ENCODE results near the gene ACTR3. TPM values are rescaled to one million over a fixed set of nuclear protein-coding genes. Genes with fewer than 3 reads are reported as not detected.

The ACTR3 gene
- total and polyA plus RNA-seq, 2 of the 8 experiments (the other 6 are each of a cell fraction or from before 2014, with no cell fraction given) = 51.7 to 184 TPM

DNA sequence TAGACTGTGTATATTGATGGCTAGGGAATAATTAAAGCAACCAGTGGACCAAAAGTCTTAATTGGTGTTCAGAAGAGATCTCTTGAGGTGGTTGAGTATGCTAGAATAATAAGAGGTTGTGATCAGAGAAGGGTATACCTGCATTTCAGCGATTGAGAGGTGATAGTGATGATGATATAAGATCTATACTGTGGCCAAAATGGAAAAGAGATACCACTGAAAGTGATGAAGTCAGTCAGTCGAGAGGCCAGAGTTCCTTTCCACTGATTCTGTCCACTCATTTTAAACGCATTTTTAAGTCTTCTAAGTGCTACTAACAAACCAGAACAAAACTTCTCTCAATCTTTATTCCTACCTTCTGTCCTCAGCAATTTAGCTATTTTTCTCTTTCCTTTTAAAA, 32.9 kb downstream of the ACTR3 start:
- H3K79me1 ChIP-seq (ENCODE audit: low read depth, low read length) = no peaks in the 10 kb centered on the region
- no peak overlapping the region for H4K5ac ChIP-seq (ENCODE audit: insufficient read length, low read depth, low read length)
- 89% methylated on average over 3 of the region's 3 CpGs; no CpG with 5 or more reads in 1 of the 2 experiments for WGBS, 2 experiments (ENCODE audit: extremely low coverage in 1 of 2, insufficient coverage in 1 of 2, insufficient read length in 1 of 2, insufficient replicate concordance in 2 of 2, low coverage in 1 of 2, low lambda C conversion rate in 2 of 2, missing lambda C conversion rate in 1 of 2)
- no peak overlapping the region for H3K18ac ChIP-seq (ENCODE audit: extremely low read depth, low read length)
- no peak overlapping the region for H3K4me2 ChIP-seq (ENCODE audit: insufficient read depth in 1 of 2, low read depth in 2 of 2, low read length in 2 of 2)
- H2BK5ac ChIP-seq (ENCODE audit: low read depth, low read length) = no peak overlapping the region
- CTCF ChIA-PET (ENCODE audit: partially characterized antibody) = no interaction called here
- no peak overlapping the region for H2BK120ac ChIP-seq (replicated peaks; ENCODE audit: low read depth, low read length)
- no peak overlapping the region for H3K14ac ChIP-seq (ENCODE audit: insufficient read length)
- DNase-seq (ENCODE audit: low read depth in 1 of 2, low spot score in 2 of 2) = no peak
- no peak overlapping the region for H3K4ac ChIP-seq (replicated peaks; ENCODE audit: insufficient read length, low read depth, low read length)
- H4K91ac ChIP-seq (replicated peaks; ENCODE audit: insufficient read length, low read length) = no peak overlapping the region
- H3K23me2 ChIP-seq (ENCODE audit: low read depth, low read length) = no peaks in the 10 kb centered on the region
- no peak overlapping the region for H3K23ac ChIP-seq (ENCODE audit: insufficient read length)
- H3K4me1 ChIP-seq (replicated peaks in 1 of 4; ENCODE audit: control insufficient read depth in 3 of 4, insufficient read depth in 4 of 4, low read length in 3 of 4) = no peaks in the 10 kb centered on the region
- no peak overlapping the region for H3K9ac ChIP-seq (replicated peaks in 1 of 4; ENCODE audit: extremely low read depth in 1 of 4, low read depth in 3 of 4, low read length in 3 of 4)
- no peaks in the 10 kb centered on the region for H3K9me3 ChIP-seq (ENCODE audit: insufficient read depth in 2 of 2, low read depth in 1 of 2, low read length in 1 of 2)
- H3K56ac ChIP-seq (replicated peaks; ENCODE audit: insufficient read length, low read depth, low read length) = no peak overlapping the region
- H2BK20ac ChIP-seq (ENCODE audit: low read length) = no peak overlapping the region
- POLR2A ChIA-PET (ENCODE audit: partially characterized antibody) = no interaction called here
- FAIRE-seq = no peak
- TF ChIP-seq KDM1A (IDR thresholded peaks at IDR 0.05; ENCODE audit: borderline replicate concordance, low read length) (no peak), CEBPB (IDR thresholded peaks at IDR 0.05; ENCODE audit: low read depth, low read length) (no peak)
- H3K36me3 ChIP-seq (ENCODE audit: control insufficient read depth in 2 of 4, insufficient read depth in 4 of 4, low read length in 3 of 4) = peaks cover 0 to 14% (median 0%) of the 10 kb centered on the region in 4 experiments; a peak in 6 of 8 replicates
- H3K4me3 ChIP-seq (ENCODE audit: extremely low read depth in 1 of 4, insufficient read depth in 2 of 4, low read depth in 3 of 4, low read length in 4 of 4) = no peak overlapping the region
- no peak overlapping the region for H2BK12ac ChIP-seq (ENCODE audit: low read depth, low read length)
- no peak overlapping the region for H3K27ac ChIP-seq (ENCODE audit: low read depth, low read length)
- no peak overlapping the region for H2AFZ ChIP-seq (ENCODE audit: low read length)
- peaks cover 0 to 31% of the 10 kb centered on the region in 2 experiments; a peak in 2 of 4 replicates for H3K79me2 ChIP-seq (ENCODE audit: control insufficient read depth in 1 of 2, insufficient read depth in 2 of 2, low read length in 2 of 2)
- H2BK15ac ChIP-seq (ENCODE audit: low read length) = no peak overlapping the region
- H4K8ac ChIP-seq (ENCODE audit: extremely low read depth, insufficient read depth, low read length) = no peak overlapping the region
- no peak overlapping the region for H2AK5ac ChIP-seq (ENCODE audit: low read depth, low read length)
- no peaks in the 10 kb centered on the region for H3K27me3 ChIP-seq (replicated peaks in 1 of 4; ENCODE audit: control insufficient read depth in 3 of 4, extremely low read depth in 1 of 4, insufficient read depth in 3 of 4, low read length in 3 of 4)
- H4K20me1 ChIP-seq (replicated peaks in 1 of 2; ENCODE audit: control insufficient read depth in 1 of 2, insufficient read depth in 2 of 2, low read length in 2 of 2) = peaks cover 0 to 5% of the 10 kb centered on the region in 2 experiments
